Mesenchymal stem cell (in vitro differentiated cells and primary cell): ENCODE results near the gene ZNF512.
"Not testable (repeated sequence)": the region's sequence is repeated elsewhere in the genome, so short reads cannot be mapped to it uniquely, and the experiment has no call there.

Source experiments
- DNase-seq: peaks from one replicate; pipeline ENCODE4 v3.0.0-alpha.2; 2013
- H2AFZ ChIP-seq: one replicate; pipeline ENCODE4 v1.6.1; 2013; ENCODE audit warnings: low read depth, mild to moderate bottlenecking, control low read depth, inconsistent platforms, low read length, moderate library complexity
- H2AK5ac ChIP-seq: 2 replicates; pipeline ENCODE4 v1.6.1; 2013; ENCODE audit warnings: low read length, moderate library complexity, mild to moderate bottlenecking, inconsistent platforms; ENCODE audit not compliant: severe bottlenecking
- H2BK120ac ChIP-seq: one replicate; pipeline ENCODE4 v1.6.1; 2013; ENCODE audit warnings: low read depth, mild to moderate bottlenecking, inconsistent platforms, low read length, moderate library complexity
- H2BK12ac ChIP-seq, 2 experiments: one replicate each; pipeline ENCODE4 v1.6.1; 2013; ENCODE audit warnings: inconsistent platforms in 2 of 2, low read length in 2 of 2, mild to moderate bottlenecking in 2 of 2, moderate library complexity in 2 of 2, control low read depth in 1 of 2
- H2BK15ac ChIP-seq: one replicate; pipeline ENCODE4 v1.6.1; 2013; ENCODE audit warnings: mild to moderate bottlenecking, low read depth, inconsistent platforms; ENCODE audit not compliant: poor library complexity, severe bottlenecking
- H2BK5ac ChIP-seq: 2 replicates; pipeline ENCODE4 v1.6.1; 2013; ENCODE audit warnings: low read depth, mild to moderate bottlenecking, low read length, control low read depth, inconsistent platforms; ENCODE audit not compliant: poor library complexity, severe bottlenecking
- H3K14ac ChIP-seq, 2 experiments: one replicate each; pipeline ENCODE4 v1.6.1; 2013; ENCODE audit warnings: inconsistent platforms in 2 of 2, low read length in 2 of 2, control low read depth in 1 of 2, mild to moderate bottlenecking in 1 of 2, moderate library complexity in 1 of 2
- H3K18ac ChIP-seq, 2 experiments: one replicate each; pipeline ENCODE4 v1.6.1; 2013; ENCODE audit warnings: inconsistent platforms in 2 of 2, low read length in 2 of 2, control low read depth in 1 of 2, low read depth in 1 of 2, mild to moderate bottlenecking in 1 of 2
- H3K23ac ChIP-seq, 2 experiments: one replicate each; pipeline ENCODE4 v1.6.1; 2013; ENCODE audit warnings: inconsistent platforms in 2 of 2, low read length in 2 of 2, mild to moderate bottlenecking in 2 of 2, moderate library complexity in 2 of 2, control low read depth in 1 of 2
- H3K27ac ChIP-seq: 2 replicates; pipeline ENCODE4 v1.5.1; 2013; ENCODE audit warnings: mild to moderate bottlenecking, moderate library complexity, low read length, control low read depth, inconsistent platforms; ENCODE audit not compliant: poor library complexity, severe bottlenecking
- H3K27me3 ChIP-seq, 2 experiments: 2 replicates each; pipeline versions ENCODE4 v1.6.1 to v1.7.0; 2013; ENCODE audit warnings: low read length in 2 of 2, mild to moderate bottlenecking in 2 of 2, moderate library complexity in 2 of 2, control low read depth in 1 of 2, inconsistent platforms in 1 of 2; ENCODE audit not compliant: control insufficient read depth in 1 of 2, insufficient read depth in 1 of 2
- H3K36me3 ChIP-seq, 2 experiments: 2 replicates each; pipeline versions ENCODE4 v1.6.1 to v1.7.0; 2013; ENCODE audit warnings: low read length in 2 of 2, control low read depth in 1 of 2, inconsistent platforms in 1 of 2, low read depth in 1 of 2, mild to moderate bottlenecking in 1 of 2; ENCODE audit not compliant: insufficient read depth in 2 of 2, control insufficient read depth in 1 of 2
- H3K4ac ChIP-seq, 2 experiments: one replicate each; pipeline ENCODE4 v1.6.1; 2013; ENCODE audit warnings: inconsistent platforms in 2 of 2, low read length in 2 of 2, mild to moderate bottlenecking in 2 of 2, moderate library complexity in 2 of 2, control low read depth in 1 of 2, low read depth in 1 of 2
- H3K4me1 ChIP-seq: 2 replicates; pipeline ENCODE4 v1.6.1; 2013; ENCODE audit warnings: low read depth, low read length, control low read depth; ENCODE audit not compliant: control insufficient read depth, insufficient read depth
- H3K4me2 ChIP-seq: 2 replicates; pipeline ENCODE4 v1.6.1; 2013; ENCODE audit warnings: low read length, mild to moderate bottlenecking, inconsistent platforms; ENCODE audit not compliant: poor library complexity, severe bottlenecking
- H3K4me3 ChIP-seq, 2 experiments: 2 replicates each; pipeline versions ENCODE4 v1.5.1 to v1.7.0; 2013; ENCODE audit warnings: low read length in 2 of 2, mild to moderate bottlenecking in 2 of 2, control low read depth in 1 of 2, low read depth in 1 of 2; ENCODE audit not compliant: insufficient read depth in 1 of 2
- H3K79me1 ChIP-seq: replicated peaks from 2 replicates; pipeline ENCODE4 v1.6.1; 2013; ENCODE audit warnings: mild to moderate bottlenecking, control low read depth, low read length, inconsistent platforms; ENCODE audit not compliant: poor library complexity, severe bottlenecking
- H3K9ac ChIP-seq: 2 replicates; pipeline ENCODE4 v1.7.0; 2013; ENCODE audit warnings: mild to moderate bottlenecking, low read length, moderate library complexity
- H3K9me3 ChIP-seq: 2 replicates; pipeline ENCODE4 v1.7.0; 2013; ENCODE audit warnings: mild to moderate bottlenecking, low read length; ENCODE audit not compliant: control insufficient read depth
- H4K8ac ChIP-seq: one replicate; pipeline ENCODE4 v1.6.1; 2013; ENCODE audit warnings: inconsistent platforms, mild to moderate bottlenecking, low read length, moderate library complexity
- H4K91ac ChIP-seq: one replicate; pipeline ENCODE4 v1.6.1; 2013; ENCODE audit warnings: mild to moderate bottlenecking, low read length, inconsistent platforms
- WGBS: methylation state at CpG from one replicate; pipeline ENCODE4 v1.1.7; 2013; ENCODE audit warnings: mixed read lengths; 5-methylcytosine and 5-hydroxymethylcytosine counted together

The ZNF512 gene

DNA sequence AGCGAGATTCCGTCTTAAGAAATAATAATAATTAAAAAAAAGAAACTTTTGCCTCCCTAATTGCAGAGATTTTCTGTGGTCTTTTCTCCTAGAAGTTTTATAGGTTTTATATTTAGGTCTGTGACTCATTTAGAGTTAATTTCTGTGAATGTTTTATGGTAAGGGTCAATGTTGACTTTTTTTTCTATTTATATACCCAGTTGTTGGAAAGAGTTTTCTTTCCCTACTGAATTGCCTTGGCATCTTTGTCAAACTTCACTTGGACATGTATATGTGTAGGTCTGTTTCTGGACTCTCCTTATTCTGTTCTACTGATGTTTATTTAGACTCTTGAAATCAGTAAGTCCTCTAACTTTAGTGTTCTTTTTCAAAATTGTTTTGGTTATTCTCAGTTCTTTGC lies 5.5 kb downstream of the ZNF512 start:
- H3K23ac ChIP-seq: no peak overlapping the region
- no peak overlapping the region for H4K8ac ChIP-seq
- no peak overlapping the region for H2BK12ac ChIP-seq
- H2BK15ac ChIP-seq: no peak overlapping the region
- peaks cover 24% of the 10 kb centered on the region for H3K9me3 ChIP-seq
- H3K4me3 ChIP-seq: no peak overlapping the region
- H3K4me1 ChIP-seq: no peaks in the 10 kb centered on the region
- DNase-seq: no peak
- no peak overlapping the region for H4K91ac ChIP-seq
- no peaks in the 10 kb centered on the region for H3K27me3 ChIP-seq
- H2BK120ac ChIP-seq: no peak overlapping the region
- no peak overlapping the region for H3K4ac ChIP-seq
- no peak overlapping the region for H2AK5ac ChIP-seq
- peaks cover 0 to 5% of the 10 kb centered on the region in 2 experiments for H3K36me3 ChIP-seq
- no peak overlapping the region for H3K14ac ChIP-seq
- WGBS: no CpG with 5 or more reads among the region's 2 CpGs
- no peak overlapping the region for H3K9ac ChIP-seq
- no peak overlapping the region for H2AFZ ChIP-seq
- H2BK5ac ChIP-seq: no peak overlapping the region
- H3K18ac ChIP-seq: no peak overlapping the region
- no peak overlapping the region for H3K4me2 ChIP-seq
- peaks cover 1% of the 10 kb centered on the region for H3K79me1 ChIP-seq
- H3K27ac ChIP-seq: no peak overlapping the region

- Histone ChIP-seq H2AFZ (no peak overlapping the region), H2BK5ac (no peak overlapping the region), H3K27ac (no peak overlapping the region), H2BK120ac (no peak overlapping the region), H2BK15ac (no peak overlapping the region), H3K4me2 (no peak overlapping the region), H2BK12ac (no peak overlapping the region), H4K91ac (no peak overlapping the region), H3K23ac (no peak overlapping the region), H3K27me3 (no peaks in the 10 kb centered on the region), H3K79me1 (no peaks in the 10 kb centered on the region), H3K4me1 (no peaks in the 10 kb centered on the region), H2AK5ac (no peak overlapping the region), H3K14ac (no peak overlapping the region), H3K18ac (no peak overlapping the region), H4K8ac (no peak overlapping the region), H3K9me3 (peaks cover 24% of the 10 kb centered on the region), H3K36me3 (peaks cover 0 to 21% of the 10 kb centered on the region in 2 experiments), H3K9ac (no peak overlapping the region), H3K4ac (no peak overlapping the region), H3K4me3 (no peak overlapping the region)
- no peak for DNase-seq
- 82% methylated on average over 2 of the region's 3 CpGs for WGBS
Measured at GRCh38 chr2:27591745-27592144, 8.9 kb downstream of the ZNF512 start.

GRCh38 chr2:27593240-27593639 lies 10.4 kb downstream of the ZNF512 start:
- H3K4me2 ChIP-seq: no peak overlapping the region
- 96% methylated on average over 2 of the region's 2 CpGs for WGBS
- no peak overlapping the region for H2BK15ac ChIP-seq
- no peak for DNase-seq
- no peak overlapping the region for H4K8ac ChIP-seq
- no peak overlapping the region for H3K14ac ChIP-seq
- peaks cover 24% of the 10 kb centered on the region for H3K9me3 ChIP-seq
- H2BK120ac ChIP-seq: no peak overlapping the region
- H2AFZ ChIP-seq: no peak overlapping the region
- H3K36me3 ChIP-seq: peaks cover 0 to 21% of the 10 kb centered on the region in 2 experiments
- H2BK5ac ChIP-seq: no peak overlapping the region
- H3K4me1 ChIP-seq: no peaks in the 10 kb centered on the region
- H3K23ac ChIP-seq: no peak overlapping the region
- H3K18ac ChIP-seq: no peak overlapping the region
- no peak overlapping the region for H2AK5ac ChIP-seq
- no peak overlapping the region for H3K27ac ChIP-seq
- H3K79me1 ChIP-seq: peaks cover 2% of the 10 kb centered on the region
- no peak overlapping the region for H3K4ac ChIP-seq
- H3K4me3 ChIP-seq: no peak overlapping the region
- no peak overlapping the region for H4K91ac ChIP-seq
- no peak overlapping the region for H3K9ac ChIP-seq
- H3K27me3 ChIP-seq: no peaks in the 10 kb centered on the region
- no peak overlapping the region for H2BK12ac ChIP-seq

DNA sequence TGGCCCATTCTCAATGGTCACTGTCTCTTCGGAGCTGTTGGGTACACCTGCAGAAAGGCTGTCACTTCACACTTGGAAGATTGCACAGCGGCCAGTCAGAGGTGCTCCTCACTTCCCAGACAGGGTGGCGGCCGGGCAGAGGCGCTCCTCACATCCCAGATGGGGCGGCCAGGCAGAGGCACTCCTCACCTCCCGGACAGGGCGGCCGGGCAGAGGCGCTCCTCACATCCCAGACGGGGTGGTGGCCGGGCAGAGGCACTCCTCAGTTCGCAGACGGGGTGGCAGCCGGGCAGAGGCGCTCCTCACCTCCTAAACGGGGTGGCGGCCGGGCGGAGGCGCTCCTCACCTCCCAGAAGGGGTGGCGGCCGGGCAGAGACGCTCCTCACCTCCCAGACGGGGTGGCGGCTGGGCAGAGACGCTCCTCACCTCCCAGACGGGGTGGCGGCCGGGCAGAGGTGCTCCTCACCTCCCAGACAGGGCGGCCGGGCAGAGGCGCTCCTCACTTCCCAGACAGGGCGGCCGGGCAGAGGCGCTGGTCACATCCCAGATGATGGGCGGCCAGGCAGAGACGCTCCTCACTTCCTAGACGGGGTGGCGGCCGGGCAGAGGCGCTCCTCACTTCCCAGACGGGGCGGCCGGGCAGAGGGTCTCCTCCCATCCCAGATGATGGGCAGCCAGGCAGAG lies 11.3 kb downstream of the ZNF512 start:
- H3K4me1 ChIP-seq, H3K27ac ChIP-seq, H3K4ac ChIP-seq, H2BK5ac ChIP-seq, H4K8ac ChIP-seq, H3K23ac ChIP-seq, H3K9ac ChIP-seq, H3K79me1 ChIP-seq, H3K4me2 ChIP-seq, H2BK15ac ChIP-seq, H2BK120ac ChIP-seq, H3K27me3 ChIP-seq, H2AK5ac ChIP-seq, H3K14ac ChIP-seq, H2BK12ac ChIP-seq, H4K91ac ChIP-seq, H3K18ac ChIP-seq, H2AFZ ChIP-seq, DNase-seq, H3K4me3 ChIP-seq: not testable (repeated sequence)
- Histone ChIP-seq H3K9me3 (peaks cover 18% of the 10 kb centered on the region), H3K36me3 (peaks cover under 1 to 21% of the 10 kb centered on the region in 2 experiments)
- WGBS: 98% methylated on average over 43 of the region's 45 CpGs
